Neural progenitor cell (in vitro differentiated cells): Measurements from ENCODE around the gene XYLT1. TPM values are rescaled to one million over a fixed set of nuclear protein-coding genes. Genes with fewer than 3 reads are reported as not detected.
A peak's percentile ranks its signal among the peaks of the same experiment; 100 is the strongest.

Source experiments
- DNase-seq: peaks from one replicate; pipeline ENCODE4 v3.0.0-alpha.2; 2016; ENCODE audit warnings: low spot score
- H2AFZ ChIP-seq: fragments of 200-600 bp; sonication (generic); replicated peaks from 2 replicates; pipeline ENCODE4 v1.6.1; 2016; ENCODE audit warnings: antibody characterized with exemption
- H3F3A ChIP-seq: fragments of 200-600 bp; sonication (generic); 2 replicates; pipeline ENCODE4 v1.6.1; 2016; ENCODE audit warnings: antibody characterized with exemption, low read depth
- H3K27ac ChIP-seq: fragments of 200-600 bp; sonication (generic); 2 replicates; pipeline ENCODE4 v1.5.1; 2016; ENCODE audit warnings: mild to moderate bottlenecking
- H3K27me3 ChIP-seq: fragments of 200-600 bp; sonication (generic); 2 replicates; pipeline ENCODE4 v1.6.1; 2016; ENCODE audit warnings: mild to moderate bottlenecking, moderate library complexity
- H3K36me3 ChIP-seq: fragments of 200-600 bp; sonication (generic); 2 replicates; pipeline ENCODE4 v1.5.1; 2016
- H3K4me1 ChIP-seq: fragments of 200-600 bp; sonication (generic); 2 replicates; pipeline ENCODE4 v1.6.1; 2016; ENCODE audit warnings: mixed run types
- H3K4me2 ChIP-seq: fragments of 200-600 bp; sonication (generic); 2 replicates; pipeline ENCODE4 v1.6.1; 2016
- H3K4me3 ChIP-seq: fragments of 200-600 bp; sonication (generic); 2 replicates; pipeline ENCODE4 v1.5.1; 2016
- H3K79me2 ChIP-seq: fragments of 200-600 bp; sonication (generic); 2 replicates; pipeline ENCODE4 v1.6.1; 2016; ENCODE audit warnings: low read depth
- H3K9ac ChIP-seq: fragments of 200-600 bp; sonication (generic); 2 replicates; pipeline ENCODE4 v1.6.1; 2016
- H3K9me3 ChIP-seq: fragments of 200-600 bp; sonication (generic); 2 replicates; pipeline ENCODE4 v1.5.1; 2016; ENCODE audit warnings: low read depth
- H4K20me1 ChIP-seq: fragments of 200-600 bp; sonication (generic); 2 replicates; pipeline ENCODE4 v1.6.1; 2016; ENCODE audit warnings: low read depth
- H3K27ac Mint-ChIP-seq: 3 replicates; pipeline ENCODE4 v1.8.0; 2021; ENCODE audit warnings: mixed read lengths
- H3K27me3 Mint-ChIP-seq: 2 replicates; pipeline ENCODE4 v1.8.0; 2022; ENCODE audit warnings: low read depth, mild to moderate bottlenecking, inconsistent platforms, moderate library complexity, mixed read lengths; ENCODE audit not compliant: insufficient read depth
- H3K36me3 Mint-ChIP-seq: 3 replicates; pipeline ENCODE4 v1.8.0; 2021; ENCODE audit warnings: mixed read lengths
- H3K4me1 Mint-ChIP-seq: 3 replicates; pipeline ENCODE4 v1.8.0; 2021; ENCODE audit warnings: mixed read lengths
- H3K4me3 Mint-ChIP-seq: 3 replicates; pipeline ENCODE4 v1.8.0; 2021; ENCODE audit warnings: mild to moderate bottlenecking, moderate library complexity, mixed read lengths
- H3K9me3 Mint-ChIP-seq: 3 replicates; pipeline ENCODE4 v1.8.0; 2020; ENCODE audit warnings: mixed read lengths
- EZH2 ChIP-seq: fragments of 200-600 bp; sonication (generic); IDR thresholded peaks from 2 replicates; pipeline ENCODE4 v1.6.1; 2017; ENCODE audit warnings: antibody characterized with exemption, mild to moderate bottlenecking, moderate library complexity
- EZH2phosphoT487 ChIP-seq: fragments of 200-600 bp; sonication (generic); IDR thresholded peaks from 2 replicates; pipeline ENCODE4 v1.6.1; 2017; ENCODE audit warnings: antibody characterized with exemption
- total RNA-seq: library from RNA; depleted of rRNA; stranded (reverse); fragments of >200 nt; gene quantifications from 2 replicates; pipeline ENCODE4 v1.2.3, GENCODE V29; 2015; ENCODE audit warnings: low replicate concordance
- TF ChIP-seq, protein P1 (sequence below): fragments of 200-600 bp; sonication (generic); IDR thresholded peaks from 2 replicates; pipeline ENCODE4 v1.5.1; 2017; ENCODE audit warnings: antibody characterized with exemption, mild to moderate bottlenecking

XYLT1 gene
- total RNA-seq, 1 donor from 2014 or later = 5.9 TPM

- H3K4me3 Mint-ChIP-seq = peak overlapping the region; percentile 33
- H3K27me3 Mint-ChIP-seq = peaks cover 5% of the 10 kb centered on the region
- Histone ChIP-seq H3K4me1 (peaks cover 31% of the 10 kb centered on the region), H3K27ac (no peak overlapping the region), H4K20me1 (no peaks in the 10 kb centered on the region), H2AFZ (no peak overlapping the region), H3K27me3 (no peaks in the 10 kb centered on the region), H3K4me3 (no peak overlapping the region), H3K79me2 (no peaks in the 10 kb centered on the region), H3K36me3 (no peaks in the 10 kb centered on the region), H3K4me2 (no peak overlapping the region), H3K9ac (no peak overlapping the region), H3K9me3 (no peaks in the 10 kb centered on the region), H3F3A (peaks cover 19% of the 10 kb centered on the region)
- peaks cover 40% of the 10 kb centered on the region for H3K4me1 Mint-ChIP-seq
- H3K36me3 Mint-ChIP-seq = peaks cover 2% of the 10 kb centered on the region
- no peak overlapping the region for H3K27ac Mint-ChIP-seq
- DNase-seq = no peak
- TF ChIP-seq EZH2phosphoT487 (no peak), EZH2 (no peak)
- TF ChIP-seq, protein P1, sequence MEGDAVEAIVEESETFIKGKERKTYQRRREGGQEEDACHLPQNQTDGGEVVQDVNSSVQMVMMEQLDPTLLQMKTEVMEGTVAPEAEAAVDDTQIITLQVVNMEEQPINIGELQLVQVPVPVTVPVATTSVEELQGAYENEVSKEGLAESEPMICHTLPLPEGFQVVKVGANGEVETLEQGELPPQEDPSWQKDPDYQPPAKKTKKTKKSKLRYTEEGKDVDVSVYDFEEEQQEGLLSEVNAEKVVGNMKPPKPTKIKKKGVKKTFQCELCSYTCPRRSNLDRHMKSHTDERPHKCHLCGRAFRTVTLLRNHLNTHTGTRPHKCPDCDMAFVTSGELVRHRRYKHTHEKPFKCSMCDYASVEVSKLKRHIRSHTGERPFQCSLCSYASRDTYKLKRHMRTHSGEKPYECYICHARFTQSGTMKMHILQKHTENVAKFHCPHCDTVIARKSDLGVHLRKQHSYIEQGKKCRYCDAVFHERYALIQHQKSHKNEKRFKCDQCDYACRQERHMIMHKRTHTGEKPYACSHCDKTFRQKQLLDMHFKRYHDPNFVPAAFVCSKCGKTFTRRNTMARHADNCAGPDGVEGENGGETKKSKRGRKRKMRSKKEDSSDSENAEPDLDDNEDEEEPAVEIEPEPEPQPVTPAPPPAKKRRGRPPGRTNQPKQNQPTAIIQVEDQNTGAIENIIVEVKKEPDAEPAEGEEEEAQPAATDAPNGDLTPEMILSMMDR = no peak
- no peaks in the 10 kb centered on the region for H3K9me3 Mint-ChIP-seq
These were observed 73.8 kb downstream of the XYLT1 start for GRCh38 chr16:17396762-17397498.

GRCh38 chr16:17395849-17396480 is 74.8 kb downstream of the XYLT1 start:
- H3K4me1 Mint-ChIP-seq = peaks cover 44% of the 10 kb centered on the region
- TF ChIP-seq EZH2phosphoT487 (no peak), EZH2 (no peak)
- TF ChIP-seq, protein P1 = no peak
- peaks cover 2% of the 10 kb centered on the region for H3K36me3 Mint-ChIP-seq
- H3K9me3 Mint-ChIP-seq = no peaks in the 10 kb centered on the region
- no peak overlapping the region for H3K9ac ChIP-seq
- H3K4me1 ChIP-seq = peaks cover 31% of the 10 kb centered on the region
- H3F3A ChIP-seq = peaks cover 19% of the 10 kb centered on the region
- DNase-seq = no peak
- H2AFZ ChIP-seq = no peak overlapping the region
- no peaks in the 10 kb centered on the region for H3K27me3 ChIP-seq
- H3K27me3 Mint-ChIP-seq = peaks cover 9% of the 10 kb centered on the region
- no peak overlapping the region for H3K4me3 Mint-ChIP-seq
- H3K36me3 ChIP-seq = no peaks in the 10 kb centered on the region
- H4K20me1 ChIP-seq = no peaks in the 10 kb centered on the region
- H3K9me3 ChIP-seq = no peaks in the 10 kb centered on the region
- no peak overlapping the region for H3K4me3 ChIP-seq
- H3K79me2 ChIP-seq = no peaks in the 10 kb centered on the region
- no peak overlapping the region for H3K4me2 ChIP-seq
- H3K27ac ChIP-seq = no peak overlapping the region
- H3K27ac Mint-ChIP-seq = no peak overlapping the region

DNA sequence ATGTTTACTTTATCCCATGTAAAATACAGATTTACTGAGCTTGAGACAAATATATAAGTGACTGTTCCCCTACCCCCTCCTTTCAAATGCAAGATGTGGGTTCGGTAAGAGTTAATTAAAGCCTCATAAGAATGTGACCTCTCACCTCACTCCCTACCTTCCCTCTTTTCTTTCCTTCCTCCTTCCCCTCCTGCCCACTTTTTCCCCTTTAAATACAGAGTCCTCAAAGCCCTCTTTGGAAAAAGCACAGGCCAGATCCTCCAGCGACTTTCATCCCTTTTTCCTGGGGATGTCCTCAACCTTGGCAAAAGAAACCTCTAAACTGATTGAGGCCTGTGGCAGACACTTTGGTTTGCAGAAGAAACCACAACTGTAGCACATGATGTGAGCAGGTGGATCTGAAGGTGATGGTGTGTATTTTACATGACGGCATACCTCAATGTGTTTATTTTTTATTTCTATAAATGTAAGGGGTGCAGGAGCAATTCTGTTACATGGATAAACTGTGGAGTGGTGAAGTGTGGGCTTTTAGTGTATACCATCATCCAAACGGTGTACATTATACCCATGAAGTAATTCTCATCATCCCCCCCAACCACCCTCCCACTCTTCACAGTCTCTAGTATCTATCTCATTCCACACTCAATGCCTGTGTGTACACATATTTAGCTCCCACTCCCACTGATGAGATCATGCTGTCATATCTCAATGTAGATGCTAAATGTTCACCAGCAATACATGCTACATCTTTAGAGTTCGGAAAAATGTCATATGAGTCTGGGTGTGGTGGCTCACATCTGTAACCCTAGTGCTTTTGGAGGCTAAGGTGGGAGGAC is 77.7 kb downstream of the XYLT1 start:
- no peak for TF ChIP-seq EZH2
- TF ChIP-seq, protein P1 = no peak
- no peak for TF ChIP-seq EZH2phosphoT487
- DNase-seq = peak; percentile 39
- Histone ChIP-seq H3K4me2 (peak overlapping the region; percentile 44), H3K79me2 (no peaks in the 10 kb centered on the region), H3K4me3 (no peak overlapping the region), H3K9me3 (no peaks in the 10 kb centered on the region), H3K9ac (no peak overlapping the region), H3K27ac (no peak overlapping the region), H3K4me1 (peaks cover 36% of the 10 kb centered on the region), H3F3A (peaks cover 29% of the 10 kb centered on the region), H2AFZ (no peak overlapping the region), H3K27me3 (no peaks in the 10 kb centered on the region), H3K36me3 (no peaks in the 10 kb centered on the region), H4K20me1 (no peaks in the 10 kb centered on the region)
- peaks cover 9% of the 10 kb centered on the region for H3K27me3 Mint-ChIP-seq
- H3K9me3 Mint-ChIP-seq = no peaks in the 10 kb centered on the region
- no peak overlapping the region for H3K27ac Mint-ChIP-seq
- H3K36me3 Mint-ChIP-seq = peaks cover 2% of the 10 kb centered on the region
- no peak overlapping the region for H3K4me3 Mint-ChIP-seq
- peaks cover 49% of the 10 kb centered on the region for H3K4me1 Mint-ChIP-seq
